ENCODE data around the gene SLCO2A1. TPM values are rescaled to one million over a fixed set of nuclear protein-coding genes. Genes with fewer than 3 reads are reported as not detected.

Gene SLCO2A1
- total RNA-seq, 1 donor from 2014 or later = 0.52 TPM

DNA sequence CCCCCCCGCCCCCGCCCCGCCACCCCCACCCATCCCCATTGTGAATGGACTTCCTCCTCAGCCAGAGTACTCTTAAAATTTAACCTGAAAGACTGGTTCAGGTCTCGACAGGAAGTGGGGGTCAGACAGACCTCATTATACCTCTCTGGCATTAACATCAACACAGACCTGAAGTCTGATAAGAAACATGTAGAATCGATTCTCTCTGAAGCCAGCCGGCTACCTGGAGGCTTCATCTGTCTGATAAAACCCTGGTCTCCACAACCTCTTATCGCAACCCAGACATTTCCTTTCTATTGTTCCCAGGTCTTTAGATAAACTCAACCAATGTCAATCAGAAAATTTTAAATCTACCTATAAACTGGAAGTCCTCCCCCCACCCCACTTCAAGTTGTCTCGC lies 42.6 kb downstream of the SLCO2A1 start:
- no peak overlapping the region for H3K9ac ChIP-seq (ENCODE audit: low read depth in 1 of 3, low read length in 3 of 3)

DNA sequence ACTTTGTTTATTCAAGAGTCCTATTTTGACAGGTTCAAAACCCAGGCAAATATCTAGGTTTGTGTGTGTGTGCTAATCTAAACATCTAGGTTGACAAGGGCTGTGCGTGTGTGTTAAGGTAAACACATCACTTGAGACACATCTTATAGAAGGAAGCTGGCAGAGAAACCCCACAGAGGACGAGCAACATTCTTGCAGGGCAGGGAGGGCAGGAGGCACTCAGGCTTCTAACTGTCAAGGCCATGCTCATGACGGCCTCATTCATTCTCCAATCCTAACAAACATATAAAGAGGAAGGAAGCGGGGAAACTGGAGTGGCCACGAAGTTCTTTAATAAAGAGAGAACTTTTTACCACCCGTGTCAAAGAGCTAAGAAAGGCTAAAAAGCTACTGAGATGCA lies 43.4 kb downstream of the SLCO2A1 start:
- Histone ChIP-seq H3K9me3 (ENCODE audit: control insufficient read depth in 3 of 3, low read length in 3 of 3) (no peaks in the 10 kb centered on the region), H3K4me1 (ENCODE audit: control insufficient read depth in 3 of 3, insufficient read depth in 3 of 3, low read length in 3 of 3) (peaks cover 0 to 4% (median 0%) of the 10 kb centered on the region in 3 donors), H3K27me3 (ENCODE audit: control insufficient read depth in 3 of 3, insufficient read depth in 3 of 3, low read length in 3 of 3) (peaks cover 0 to 4% (median 0%) of the 10 kb centered on the region in 3 donors), H3K27ac (ENCODE audit: low read depth, low read length) (no peak overlapping the region), H3K36me3 (ENCODE audit: control insufficient read depth in 3 of 3, insufficient read depth in 3 of 3, low read length in 3 of 3) (no peaks in the 10 kb centered on the region), H3K4me3 (ENCODE audit: low read length in 3 of 3) (no peak overlapping the region), H3K9ac (ENCODE audit: low read depth in 1 of 3, low read length in 3 of 3) (no peak overlapping the region)

More for the DNA sequence above, 42.6 kb downstream of the SLCO2A1 start:
- Histone ChIP-seq H3K27me3 (ENCODE audit: control insufficient read depth in 3 of 3, insufficient read depth in 3 of 3, low read length in 3 of 3) (peaks cover 0 to 4% (median 0%) of the 10 kb centered on the region in 3 donors), H3K4me1 (ENCODE audit: control insufficient read depth in 3 of 3, insufficient read depth in 3 of 3, low read length in 3 of 3) (peaks cover 0 to 5% (median 4%) of the 10 kb centered on the region in 3 donors), H3K27ac (ENCODE audit: low read depth, low read length) (no peak overlapping the region), H3K36me3 (ENCODE audit: control insufficient read depth in 3 of 3, insufficient read depth in 3 of 3, low read length in 3 of 3) (no peaks in the 10 kb centered on the region), H3K9me3 (ENCODE audit: control insufficient read depth in 3 of 3, low read length in 3 of 3) (no peaks in the 10 kb centered on the region), H3K4me3 (ENCODE audit: low read length in 3 of 3) (no peak overlapping the region)

DNA sequence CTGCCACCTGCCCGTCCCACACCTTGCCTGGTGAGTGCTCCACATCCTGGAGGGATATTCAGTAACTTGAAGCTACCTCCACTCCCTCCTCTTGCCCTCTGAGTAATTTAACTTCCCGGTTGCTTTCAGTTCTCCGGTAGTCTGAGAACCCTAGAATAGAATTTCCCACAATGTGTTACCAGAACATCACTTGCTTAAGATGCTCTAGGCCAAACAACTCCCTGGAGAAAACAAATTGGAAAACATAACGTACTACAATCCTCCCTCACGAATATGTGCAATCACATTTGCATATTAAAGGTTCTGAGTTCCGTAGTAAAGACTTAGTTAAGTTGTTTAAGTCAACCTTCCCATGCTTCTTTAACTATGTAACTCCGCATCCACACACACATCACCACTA lies 44.8 kb downstream of the SLCO2A1 start:
- Histone ChIP-seq H3K36me3 (ENCODE audit: control insufficient read depth in 3 of 3, insufficient read depth in 3 of 3, low read length in 3 of 3) (no peaks in the 10 kb centered on the region), H3K9me3 (ENCODE audit: control insufficient read depth in 3 of 3, low read length in 3 of 3) (no peaks in the 10 kb centered on the region), H3K4me1 (ENCODE audit: control insufficient read depth in 3 of 3, insufficient read depth in 3 of 3, low read length in 3 of 3) (peaks cover 0 to 4% (median 0%) of the 10 kb centered on the region in 3 donors), H3K9ac (ENCODE audit: low read depth in 1 of 3, low read length in 3 of 3) (no peak overlapping the region), H3K27ac (ENCODE audit: low read depth, low read length) (no peak overlapping the region), H3K4me3 (ENCODE audit: low read length in 3 of 3) (no peak overlapping the region), H3K27me3 (ENCODE audit: control insufficient read depth in 3 of 3, insufficient read depth in 3 of 3, low read length in 3 of 3) (peaks cover 0 to 6% (median 0%) of the 10 kb centered on the region in 3 donors)

DNA sequence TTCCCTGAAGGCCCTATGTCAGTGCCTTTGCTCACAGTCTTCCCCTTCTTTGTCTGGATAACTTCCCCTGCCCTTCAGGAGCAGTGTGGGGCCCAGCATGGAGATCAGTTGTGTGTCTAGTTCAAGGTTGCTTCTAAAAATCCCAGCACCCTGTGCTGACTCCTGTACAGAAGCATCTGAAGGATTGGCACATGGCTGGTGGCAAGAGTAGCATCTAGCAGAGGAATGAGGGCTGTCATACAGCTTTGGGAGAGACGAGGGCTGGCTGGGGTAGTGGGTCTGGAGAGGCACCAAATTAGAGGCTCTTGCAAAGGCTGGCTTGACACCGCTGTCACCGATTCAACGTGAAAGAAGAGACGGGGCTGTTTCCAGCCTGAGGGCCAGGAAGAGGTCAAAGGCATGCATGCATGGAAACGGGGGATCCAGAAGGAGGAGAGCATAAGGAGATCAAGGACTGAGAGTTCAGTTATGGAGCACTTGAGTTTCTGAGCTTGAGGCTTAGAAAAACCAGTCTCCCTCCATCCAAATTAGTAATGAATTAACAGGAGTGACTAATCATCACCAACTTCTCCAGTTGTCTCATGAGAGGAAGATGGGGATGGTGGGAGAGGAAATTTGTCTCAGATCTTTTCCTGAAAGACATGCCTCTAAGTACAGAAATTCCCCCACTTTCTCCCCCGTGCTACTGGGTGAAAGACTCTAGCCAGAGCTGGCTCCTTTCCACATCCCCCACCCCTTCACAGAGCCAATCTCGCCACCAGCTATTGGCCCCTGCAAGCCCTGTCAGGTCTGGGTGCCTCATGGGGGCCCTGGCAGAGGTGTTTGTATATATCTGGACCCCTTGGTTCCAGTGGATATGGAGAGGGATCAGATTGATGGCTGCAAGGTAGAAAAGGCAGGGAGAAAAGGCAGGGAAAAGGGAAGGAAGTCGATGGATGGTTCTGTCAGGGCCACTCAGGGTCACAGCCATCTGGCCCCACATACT lies 45.9 kb downstream of the SLCO2A1 start:
- Histone ChIP-seq H3K4me1 (ENCODE audit: control insufficient read depth in 3 of 3, insufficient read depth in 3 of 3, low read length in 3 of 3) (peaks cover 0 to 4% (median 0%) of the 10 kb centered on the region in 3 donors), H3K9ac (ENCODE audit: low read depth in 1 of 3, low read length in 3 of 3) (no peak overlapping the region), H3K27me3 (ENCODE audit: control insufficient read depth in 3 of 3, insufficient read depth in 3 of 3, low read length in 3 of 3) (peaks cover 0 to 8% (median 0%) of the 10 kb centered on the region in 3 donors), H3K27ac (ENCODE audit: low read depth, low read length) (no peak overlapping the region), H3K4me3 (ENCODE audit: low read length in 3 of 3) (no peak overlapping the region), H3K9me3 (ENCODE audit: control insufficient read depth in 3 of 3, low read length in 3 of 3) (no peaks in the 10 kb centered on the region), H3K36me3 (ENCODE audit: control insufficient read depth in 3 of 3, insufficient read depth in 3 of 3, low read length in 3 of 3) (no peaks in the 10 kb centered on the region)

DNA sequence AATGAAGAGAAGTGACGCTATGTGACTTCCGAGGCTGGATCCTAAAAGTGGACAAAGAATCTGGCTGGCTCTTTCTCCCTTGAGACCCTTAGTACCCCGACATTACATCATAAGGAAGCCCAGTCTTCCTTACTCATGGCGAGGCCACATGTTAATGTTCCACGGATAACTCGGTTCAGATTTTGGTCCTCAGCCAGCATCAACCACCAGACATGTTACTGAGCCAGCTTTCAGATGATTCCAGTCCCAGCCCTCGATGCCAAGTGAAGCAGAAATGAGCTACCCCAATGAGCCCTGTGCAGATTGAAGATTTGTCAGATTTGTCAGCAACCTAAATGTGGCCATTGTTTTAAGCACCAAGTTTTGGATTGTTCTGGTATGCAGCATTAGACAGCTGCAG lies 46.6 kb downstream of the SLCO2A1 start:
- no peaks in the 10 kb centered on the region for H3K9me3 ChIP-seq (ENCODE audit: control insufficient read depth in 3 of 3, low read length in 3 of 3)
- H3K36me3 ChIP-seq (ENCODE audit: control insufficient read depth in 3 of 3, insufficient read depth in 3 of 3, low read length in 3 of 3) = no peaks in the 10 kb centered on the region
- H3K4me1 ChIP-seq (ENCODE audit: control insufficient read depth in 3 of 3, insufficient read depth in 3 of 3, low read length in 3 of 3) = peaks cover 0 to 4% (median 0%) of the 10 kb centered on the region in 3 donors
- no peak overlapping the region for H3K27ac ChIP-seq (ENCODE audit: low read depth, low read length)
- no peak overlapping the region for H3K9ac ChIP-seq (ENCODE audit: low read depth in 1 of 3, low read length in 3 of 3)
- peaks cover 0 to 8% (median 0%) of the 10 kb centered on the region in 3 donors for H3K27me3 ChIP-seq (ENCODE audit: control insufficient read depth in 3 of 3, insufficient read depth in 3 of 3, low read length in 3 of 3)
- H3K4me3 ChIP-seq (ENCODE audit: low read length in 3 of 3) = no peak overlapping the region

DNA sequence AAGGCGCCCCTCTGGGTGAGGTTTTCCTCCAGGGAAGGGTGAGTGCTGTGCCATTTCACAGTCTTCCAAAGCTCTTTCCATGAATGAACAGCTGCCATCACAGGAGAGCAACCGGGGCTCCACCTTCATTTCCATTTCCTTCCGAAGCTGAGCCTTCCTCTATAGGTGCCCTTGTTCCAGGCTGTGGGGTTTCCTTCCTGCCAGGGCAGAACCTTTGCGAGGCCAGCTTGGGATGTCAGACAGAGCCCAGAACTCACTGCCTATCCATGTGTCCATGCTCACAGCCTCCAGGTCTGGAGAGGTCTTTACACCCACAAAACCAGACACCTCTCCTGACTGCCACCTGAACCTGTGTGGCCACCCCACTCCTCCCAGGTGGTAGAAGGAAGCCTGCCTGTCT lies 49.2 kb downstream of the SLCO2A1 start:
- H3K9ac ChIP-seq (ENCODE audit: low read depth in 1 of 3, low read length in 3 of 3) = no peak overlapping the region
- peaks cover 0 to 10% (median 0%) of the 10 kb centered on the region in 3 donors for H3K27me3 ChIP-seq (ENCODE audit: control insufficient read depth in 3 of 3, insufficient read depth in 3 of 3, low read length in 3 of 3)
- H3K9me3 ChIP-seq (ENCODE audit: control insufficient read depth in 3 of 3, low read length in 3 of 3) = no peaks in the 10 kb centered on the region
- H3K36me3 ChIP-seq (ENCODE audit: control insufficient read depth in 3 of 3, insufficient read depth in 3 of 3, low read length in 3 of 3) = no peaks in the 10 kb centered on the region
- H3K27ac ChIP-seq (ENCODE audit: low read depth, low read length) = no peak overlapping the region
- H3K4me1 ChIP-seq (ENCODE audit: control insufficient read depth in 3 of 3, insufficient read depth in 3 of 3, low read length in 3 of 3) = peaks cover 0 to 4% (median 0%) of the 10 kb centered on the region in 3 donors
- no peak overlapping the region for H3K4me3 ChIP-seq (ENCODE audit: low read length in 3 of 3)

DNA sequence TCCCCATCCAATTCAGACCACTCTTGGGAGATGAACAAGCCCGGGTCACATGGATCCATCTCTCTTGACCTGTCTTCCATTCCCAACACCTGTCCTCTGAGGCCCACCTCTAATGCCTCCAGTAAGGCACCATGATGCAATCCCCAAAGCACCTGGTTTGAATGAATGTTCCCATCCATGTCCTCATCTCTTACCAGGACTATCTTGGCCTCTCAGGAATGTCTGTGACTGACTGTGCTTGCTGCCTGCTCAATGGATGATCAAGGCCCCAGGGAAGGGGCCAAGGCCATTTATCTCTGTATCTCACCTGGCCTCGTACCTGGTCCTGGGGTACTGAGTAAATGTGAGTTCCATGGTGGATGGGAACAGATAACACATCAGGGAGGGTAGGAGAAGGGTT lies 49.7 kb downstream of the SLCO2A1 start:
- Histone ChIP-seq H3K4me1 (ENCODE audit: control insufficient read depth in 3 of 3, insufficient read depth in 3 of 3, low read length in 3 of 3) (peaks cover 0 to 4% (median 0%) of the 10 kb centered on the region in 3 donors), H3K36me3 (ENCODE audit: control insufficient read depth in 3 of 3, insufficient read depth in 3 of 3, low read length in 3 of 3) (no peaks in the 10 kb centered on the region), H3K9me3 (ENCODE audit: control insufficient read depth in 3 of 3, low read length in 3 of 3) (no peaks in the 10 kb centered on the region), H3K27me3 (ENCODE audit: control insufficient read depth in 3 of 3, insufficient read depth in 3 of 3, low read length in 3 of 3) (peaks cover 0 to 10% (median 0%) of the 10 kb centered on the region in 3 donors), H3K4me3 (ENCODE audit: low read length in 3 of 3) (no peak overlapping the region), H3K9ac (ENCODE audit: low read depth in 1 of 3, low read length in 3 of 3) (no peak overlapping the region), H3K27ac (ENCODE audit: low read depth, low read length) (no peak overlapping the region)

DNA sequence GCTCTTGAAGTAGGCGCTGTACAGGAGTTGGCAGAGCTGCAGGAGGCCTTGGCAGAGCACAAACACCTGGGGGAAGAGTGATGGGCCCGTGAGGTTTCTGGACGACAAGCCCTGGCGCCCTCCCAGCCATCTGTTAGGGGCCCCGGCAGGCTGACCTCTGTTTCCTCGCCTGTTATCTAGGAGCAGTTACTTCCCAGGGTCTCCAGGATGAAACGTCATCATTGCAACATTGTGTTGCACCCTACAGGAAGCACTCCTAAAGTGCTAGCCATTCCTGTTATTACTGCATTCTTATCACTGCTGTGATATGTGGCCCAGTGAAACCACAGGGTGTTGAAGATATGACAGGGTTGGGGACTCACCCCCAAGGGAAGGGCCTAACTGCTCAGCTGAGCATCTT lies 50.2 kb downstream of the SLCO2A1 start:
- Histone ChIP-seq H3K27ac (ENCODE audit: low read depth, low read length) (no peak overlapping the region), H3K9ac (ENCODE audit: low read depth in 1 of 3, low read length in 3 of 3) (no peak overlapping the region), H3K4me1 (ENCODE audit: control insufficient read depth in 3 of 3, insufficient read depth in 3 of 3, low read length in 3 of 3) (peaks cover 0 to 4% (median 0%) of the 10 kb centered on the region in 3 donors), H3K9me3 (ENCODE audit: control insufficient read depth in 3 of 3, low read length in 3 of 3) (no peaks in the 10 kb centered on the region), H3K27me3 (ENCODE audit: control insufficient read depth in 3 of 3, insufficient read depth in 3 of 3, low read length in 3 of 3) (peaks cover 0 to 6% (median 0%) of the 10 kb centered on the region in 3 donors), H3K4me3 (ENCODE audit: low read length in 3 of 3) (no peak overlapping the region), H3K36me3 (ENCODE audit: control insufficient read depth in 3 of 3, insufficient read depth in 3 of 3, low read length in 3 of 3) (no peaks in the 10 kb centered on the region)

DNA sequence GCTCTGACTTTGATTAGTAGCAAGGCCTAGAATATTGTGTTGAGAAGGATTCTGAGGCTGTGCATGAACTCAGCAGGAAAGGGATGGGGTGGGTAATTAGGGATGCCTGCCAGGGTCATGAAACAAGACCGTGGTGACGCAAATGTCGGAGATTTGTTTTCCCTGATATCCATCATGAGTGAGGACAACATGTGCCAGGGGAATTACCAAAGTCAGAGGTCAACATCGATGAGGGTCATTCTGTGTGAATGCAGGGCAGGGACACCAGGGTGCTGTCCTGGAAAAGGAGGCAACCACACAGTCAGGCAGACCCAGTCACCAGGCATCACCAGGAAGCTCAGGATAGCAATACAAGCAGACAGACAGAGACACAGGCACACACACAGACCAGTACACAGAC lies 52.2 kb downstream of the SLCO2A1 start:
- Histone ChIP-seq H3K27ac (ENCODE audit: low read depth, low read length) (no peak overlapping the region), H3K9ac (ENCODE audit: low read depth in 1 of 3, low read length in 3 of 3) (no peak overlapping the region), H3K9me3 (ENCODE audit: control insufficient read depth in 3 of 3, low read length in 3 of 3) (peaks cover 0 to 2% (median 0%) of the 10 kb centered on the region in 3 donors), H3K27me3 (ENCODE audit: control insufficient read depth in 3 of 3, insufficient read depth in 3 of 3, low read length in 3 of 3) (peaks cover 0 to 6% (median 0%) of the 10 kb centered on the region in 3 donors), H3K4me1 (ENCODE audit: control insufficient read depth in 3 of 3, insufficient read depth in 3 of 3, low read length in 3 of 3) (no peaks in the 10 kb centered on the region), H3K36me3 (ENCODE audit: control insufficient read depth in 3 of 3, insufficient read depth in 3 of 3, low read length in 3 of 3) (no peaks in the 10 kb centered on the region), H3K4me3 (ENCODE audit: low read length in 3 of 3) (no peak overlapping the region)
